ENCODE data around the gene CLCN7. TPM values are rescaled to one million over a fixed set of nuclear protein-coding genes. Genes with fewer than 3 reads are reported as not detected.
"Not testable (repeated sequence)": the region's sequence is repeated elsewhere in the genome, so short reads cannot be mapped to it uniquely, and the experiment has no call there.

Gene CLCN7
- total RNA-seq, 1 donor from 2014 or later, result 53.2 TPM

DNA sequence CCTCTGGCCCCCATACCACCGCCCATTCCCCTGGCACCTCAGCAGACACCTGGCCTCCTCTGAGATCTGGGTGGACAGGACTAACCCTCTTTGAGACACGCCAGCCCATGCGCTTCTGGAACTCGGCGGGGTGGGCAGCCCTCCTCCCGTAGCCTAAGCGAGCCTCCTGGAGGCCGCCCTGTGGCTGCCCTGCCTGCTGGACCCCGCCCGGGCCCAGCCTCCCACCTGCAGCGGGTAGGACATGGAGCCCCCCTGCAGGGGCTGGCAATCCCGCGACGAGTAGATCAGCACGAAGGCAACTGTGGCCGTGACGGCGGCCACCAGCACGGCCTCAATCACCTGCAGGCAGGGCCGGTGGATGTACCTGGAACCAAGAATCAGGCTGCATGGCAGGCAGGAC, 22.3 kb downstream of the CLCN7 start:
- intact Hi-C loops (cut with micrococcal nuclease), result no loop called here
- no peak for ATAC-seq
- DNase-seq, result no peak

GRCh38 chr16:1451702-1452392, 23.0 kb downstream of the CLCN7 start:
- intact Hi-C loops (cut with micrococcal nuclease), result no loop called here
- ATAC-seq (no peak), DNase-seq (no peak)

GRCh38 chr16:1450841-1451240, 24.0 kb downstream of the CLCN7 start:
- DNase-seq (no peak), ATAC-seq (no peak)
- intact Hi-C loops (cut with micrococcal nuclease), result no loop called here

DNA sequence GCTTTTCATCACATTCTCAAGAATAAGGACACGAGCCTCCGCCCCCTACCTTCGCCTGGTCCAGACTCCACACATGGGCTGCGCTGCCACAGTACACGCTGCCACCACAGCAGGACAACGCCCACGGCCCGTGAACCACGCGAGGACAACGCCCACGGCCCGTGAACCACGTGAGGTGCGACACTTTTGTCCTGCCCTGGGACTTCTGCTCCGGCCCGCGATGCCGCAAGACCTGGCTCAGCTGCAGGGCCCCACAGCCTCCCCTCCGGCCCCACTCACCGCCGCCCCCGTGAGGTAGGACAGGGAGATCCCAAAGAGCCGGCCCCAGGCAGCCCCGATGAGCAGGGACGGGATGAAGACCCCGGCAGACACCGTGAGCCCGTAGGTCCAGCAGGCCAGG, 24.6 kb downstream of the CLCN7 start:
- intact Hi-C loops (cut with micrococcal nuclease), result no loop called here
- DNase-seq (no peak), ATAC-seq (no peak)

DNA sequence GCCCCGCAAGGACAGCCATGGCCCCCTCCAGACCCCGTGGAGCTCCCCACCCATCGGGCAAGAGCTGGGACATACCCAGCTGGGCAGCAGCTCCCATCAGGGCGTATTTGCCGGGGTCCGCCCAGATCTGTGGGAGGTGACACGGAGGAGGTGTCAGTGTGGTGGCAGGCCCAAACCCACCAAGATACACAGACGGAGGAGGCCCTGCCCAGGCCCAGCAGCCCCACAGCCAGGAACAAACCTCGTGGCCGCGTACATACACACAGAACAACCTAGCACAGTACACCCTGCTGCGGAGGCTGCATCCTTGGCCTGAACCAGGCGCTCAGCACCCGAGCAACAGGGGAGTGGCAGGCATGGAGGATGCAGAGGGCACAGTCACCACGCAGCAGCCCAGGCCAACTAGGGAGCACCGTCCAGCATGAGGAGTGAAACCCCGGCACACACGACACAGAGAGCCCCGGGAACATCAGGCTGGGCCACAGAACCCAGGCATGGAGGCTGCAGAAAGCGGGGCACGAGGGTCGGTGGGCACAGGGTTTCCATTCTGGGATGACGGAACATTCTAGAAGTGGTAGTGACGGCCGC, 25.5 kb downstream of the CLCN7 start:
- no peak for DNase-seq
- ATAC-seq, result no peak
- intact Hi-C loops (cut with micrococcal nuclease), result no loop called here

- DNase-seq, result no peak
- intact Hi-C loops (cut with micrococcal nuclease), result no loop called here
- ATAC-seq, result no peak
Measured at GRCh38 chr16:1448536-1449116, 26.2 kb downstream of the CLCN7 start.

DNA sequence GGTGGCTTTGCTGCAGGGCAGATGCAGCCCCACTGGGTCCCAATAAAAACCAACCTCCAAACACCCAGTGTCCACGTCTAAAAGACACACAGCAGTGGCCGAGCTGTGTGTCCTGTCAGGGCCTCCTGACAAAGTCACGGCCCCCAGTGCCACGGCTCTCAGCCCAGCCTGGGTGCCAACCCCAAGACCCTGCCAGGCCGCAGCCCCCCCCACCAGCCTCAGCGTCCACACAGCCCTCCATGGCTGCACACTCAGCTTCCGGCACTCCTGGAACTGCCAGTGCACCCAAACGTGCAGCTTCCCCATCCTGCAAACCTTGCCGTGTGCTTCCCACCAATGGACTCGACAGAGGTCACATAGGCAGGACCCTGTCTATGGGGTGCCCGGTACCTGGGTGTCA, 26.9 kb downstream of the CLCN7 start:
- DNase-seq (no peak), ATAC-seq (no peak)
- intact Hi-C loops (cut with micrococcal nuclease), result no loop called here

- no peak for DNase-seq
- intact Hi-C loops (cut with micrococcal nuclease), result no loop called here
- ATAC-seq, result no peak
Measured at GRCh38 chr16:1446296-1447080, 28.3 kb downstream of the CLCN7 start.

- no peak for ATAC-seq
- intact Hi-C loops (cut with micrococcal nuclease), result no loop called here
Measured at GRCh38 chr16:1445518-1446203, 29.2 kb downstream of the CLCN7 start.

GRCh38 chr16:1444730-1445517, 29.9 kb downstream of the CLCN7 start:
- no peak for ATAC-seq
- intact Hi-C loops (cut with micrococcal nuclease), result no loop called here
- no peak for DNase-seq

More at GRCh38 chr16:1445518-1446203, 29.2 kb downstream of the CLCN7 start:
- DNase-seq, result no peak

GRCh38 chr16:1443980-1444729, 30.7 kb downstream of the CLCN7 start, which contains the start of gene CCDC154:
Gene CCDC154 (minus strand): TSS chr16:1444556. CDS start chr16:1444322, 234 bp downstream.
- DNase-seq, result no peak
- intact Hi-C loops (cut with micrococcal nuclease), result no loop called here
- ATAC-seq, result no peak

DNA sequence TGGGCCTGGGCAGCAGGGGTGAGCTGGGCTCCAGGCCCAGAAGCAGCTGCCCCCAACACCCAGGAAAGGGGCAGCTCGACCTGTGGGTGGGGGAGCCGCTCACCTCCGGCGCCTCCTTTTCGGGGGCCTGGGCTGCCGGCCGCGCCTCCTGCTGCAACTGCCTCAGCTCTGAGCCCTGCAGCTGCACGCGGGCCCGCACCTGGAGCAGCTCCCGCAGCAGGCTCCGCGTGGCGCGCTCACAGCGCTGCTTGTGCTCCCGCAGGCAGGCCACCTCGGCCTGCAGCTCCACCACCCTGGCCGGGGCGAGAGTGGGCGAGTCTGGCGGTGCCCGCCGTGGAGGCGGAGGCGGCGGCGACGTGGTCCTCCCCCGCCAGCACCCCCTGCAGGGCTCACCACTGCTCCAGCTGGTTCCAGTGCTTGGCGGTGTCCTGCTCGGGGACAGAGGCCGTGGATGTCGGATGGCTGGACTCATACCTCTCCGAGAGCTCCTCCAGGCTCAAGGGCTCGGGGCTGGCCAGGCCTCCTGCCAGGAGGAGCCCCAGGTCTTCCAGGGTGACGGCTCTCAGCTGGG, 31.3 kb downstream of the CLCN7 start:
- intact Hi-C loops (cut with micrococcal nuclease), result no loop called here
- ATAC-seq, result no peak
- no peak for DNase-seq

- DNase-seq (no peak), ATAC-seq (no peak)
- intact Hi-C loops (cut with micrococcal nuclease), result no loop called here
Measured at GRCh38 chr16:1442697-1443096, 32.1 kb downstream of the CLCN7 start.

DNA sequence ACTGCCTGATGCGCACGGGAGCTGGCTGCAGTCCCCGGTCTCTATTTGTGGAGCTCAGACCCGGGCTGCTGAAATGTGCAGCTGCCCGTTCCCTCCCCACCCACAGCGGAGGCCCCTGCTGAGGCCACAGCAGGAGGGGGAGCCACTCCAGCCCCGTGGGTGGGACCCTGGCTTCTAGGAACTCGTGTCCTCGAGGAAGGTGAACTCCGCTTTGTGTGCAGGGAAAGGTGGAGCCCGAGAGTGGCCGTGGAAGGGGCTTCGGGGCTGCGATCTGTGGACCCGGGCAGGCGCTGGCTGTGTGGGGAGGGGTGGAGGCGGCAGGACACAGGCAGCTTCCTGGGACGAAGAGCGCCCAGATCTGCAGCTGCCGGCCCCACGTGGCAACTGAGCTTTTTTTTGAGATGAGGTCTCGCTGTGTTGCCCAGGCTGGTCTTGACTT, 33.4 kb downstream of the CLCN7 start:
- intact Hi-C loops (cut with micrococcal nuclease), result no loop called here
- no peak for DNase-seq
- ATAC-seq, result no peak

DNA sequence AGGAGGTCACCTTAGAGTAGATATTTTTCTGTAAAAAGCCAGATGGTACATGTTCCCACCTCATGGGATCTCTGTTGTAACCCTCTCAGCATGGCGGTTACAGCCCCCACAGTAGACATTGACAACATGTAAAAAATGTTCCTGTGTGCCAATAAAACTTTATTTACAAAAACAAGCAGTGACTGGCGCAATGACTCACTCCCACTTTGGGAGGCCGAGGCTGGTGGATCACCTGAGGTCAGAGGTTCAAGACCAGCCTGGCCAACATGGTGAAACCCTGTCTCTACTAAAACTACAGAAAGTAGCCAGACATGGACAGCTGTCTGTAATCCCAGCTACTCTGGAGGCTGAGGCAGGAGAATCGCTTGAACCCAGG, 35.1 kb downstream of the CLCN7 start:
- intact Hi-C loops (cut with micrococcal nuclease); DNase-seq; ATAC-seq: not testable (repeated sequence)

DNA sequence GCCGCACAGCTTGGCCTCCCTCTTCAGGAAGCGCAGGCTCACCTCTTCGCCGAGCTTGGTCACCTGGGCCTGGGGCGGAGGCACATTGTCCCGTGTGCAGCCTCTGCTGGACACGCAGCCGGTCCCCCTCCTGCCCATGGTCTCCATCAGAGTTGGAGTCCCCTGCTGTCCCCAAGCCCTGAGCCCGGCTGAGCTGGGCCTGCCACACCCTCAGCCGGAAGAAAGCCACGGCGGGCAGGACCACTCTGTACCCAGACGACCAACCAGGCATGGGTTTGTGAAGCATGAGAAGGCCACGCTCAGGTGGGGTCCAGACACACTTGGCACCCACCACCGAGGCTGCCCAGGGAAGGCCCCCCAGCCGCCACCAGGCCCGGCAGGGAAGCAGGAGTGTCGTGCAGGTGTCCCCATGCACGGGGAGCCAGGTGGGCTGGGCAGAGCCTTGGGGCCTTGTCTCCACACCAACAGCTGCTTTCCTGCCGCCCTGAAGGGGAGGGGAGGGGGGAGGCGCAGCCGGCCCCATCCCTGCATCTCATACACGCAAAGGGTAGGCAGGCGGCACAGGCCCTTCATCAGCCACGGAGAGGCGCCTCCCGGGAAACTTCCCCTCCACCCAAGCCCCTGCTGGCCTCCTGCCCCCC, 35.6 kb downstream of the CLCN7 start:
- intact Hi-C loops (cut with micrococcal nuclease), result no loop called here
- ATAC-seq (no peak), DNase-seq (no peak)

Measured in left ventricle myocardium superior (tissue), 1 donor.